ENCODE results near the gene FBXO17.

FBXO17 gene

GRCh38 chr19:38908911-38909310, 66.6 kb downstream of the FBXO17 start:
- no peak overlapping the region for H2AFZ ChIP-seq (ENCODE audit: low read length)
- H4K20me1 ChIP-seq (ENCODE audit: insufficient read depth, low read length): no peaks in the 10 kb centered on the region
- H3K79me2 ChIP-seq (ENCODE audit: insufficient read depth, low read length): no peaks in the 10 kb centered on the region
- TF ChIP-seq, protein P1, sequence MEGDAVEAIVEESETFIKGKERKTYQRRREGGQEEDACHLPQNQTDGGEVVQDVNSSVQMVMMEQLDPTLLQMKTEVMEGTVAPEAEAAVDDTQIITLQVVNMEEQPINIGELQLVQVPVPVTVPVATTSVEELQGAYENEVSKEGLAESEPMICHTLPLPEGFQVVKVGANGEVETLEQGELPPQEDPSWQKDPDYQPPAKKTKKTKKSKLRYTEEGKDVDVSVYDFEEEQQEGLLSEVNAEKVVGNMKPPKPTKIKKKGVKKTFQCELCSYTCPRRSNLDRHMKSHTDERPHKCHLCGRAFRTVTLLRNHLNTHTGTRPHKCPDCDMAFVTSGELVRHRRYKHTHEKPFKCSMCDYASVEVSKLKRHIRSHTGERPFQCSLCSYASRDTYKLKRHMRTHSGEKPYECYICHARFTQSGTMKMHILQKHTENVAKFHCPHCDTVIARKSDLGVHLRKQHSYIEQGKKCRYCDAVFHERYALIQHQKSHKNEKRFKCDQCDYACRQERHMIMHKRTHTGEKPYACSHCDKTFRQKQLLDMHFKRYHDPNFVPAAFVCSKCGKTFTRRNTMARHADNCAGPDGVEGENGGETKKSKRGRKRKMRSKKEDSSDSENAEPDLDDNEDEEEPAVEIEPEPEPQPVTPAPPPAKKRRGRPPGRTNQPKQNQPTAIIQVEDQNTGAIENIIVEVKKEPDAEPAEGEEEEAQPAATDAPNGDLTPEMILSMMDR (IDR thresholded peaks at IDR 0.05; ENCODE audit: low read length): no peak
- no peak for TF ChIP-seq EZH2 (IDR thresholded peaks at IDR 0.05; ENCODE audit: borderline replicate concordance, low read length)
- H3K9me3 ChIP-seq (ENCODE audit: low read length): no peaks in the 10 kb centered on the region
- H3K27ac ChIP-seq (ENCODE audit: low read depth, low read length, poor library complexity, severe bottlenecking): no peak overlapping the region
- H3K27me3 ChIP-seq (ENCODE audit: insufficient read depth, low read length): no peaks in the 10 kb centered on the region
- peaks cover 45% of the 10 kb centered on the region for H3K36me3 ChIP-seq (ENCODE audit: insufficient read depth, low read length)
- H3K9me2 ChIP-seq (ENCODE audit: low read depth, low read length): no peaks in the 10 kb centered on the region
- no peak overlapping the region for H3K9ac ChIP-seq (ENCODE audit: low read length)
- H3F3A ChIP-seq (ENCODE audit: insufficient read depth, low read length): no peaks in the 10 kb centered on the region
- no peak overlapping the region for H3K4me2 ChIP-seq (ENCODE audit: low read length)
- H3K4me3 ChIP-seq (ENCODE audit: low read depth, low read length, poor library complexity, severe bottlenecking): no peak overlapping the region
- no peaks in the 10 kb centered on the region for H3K4me1 ChIP-seq (ENCODE audit: insufficient read depth, low read length, severe bottlenecking)

GRCh38 chr19:38907670-38908069, 67.9 kb downstream of the FBXO17 start:
- Histone ChIP-seq H3K4me3 (ENCODE audit: low read depth, low read length, poor library complexity, severe bottlenecking) (no peak overlapping the region), H3K9me2 (ENCODE audit: low read depth, low read length) (no peaks in the 10 kb centered on the region), H3F3A (ENCODE audit: insufficient read depth, low read length) (no peaks in the 10 kb centered on the region), H2AFZ (ENCODE audit: low read length) (no peak overlapping the region), H3K27me3 (ENCODE audit: insufficient read depth, low read length) (no peaks in the 10 kb centered on the region), H3K4me1 (ENCODE audit: insufficient read depth, low read length, severe bottlenecking) (no peaks in the 10 kb centered on the region), H3K79me2 (ENCODE audit: insufficient read depth, low read length) (no peaks in the 10 kb centered on the region), H4K20me1 (ENCODE audit: insufficient read depth, low read length) (no peaks in the 10 kb centered on the region), H3K9ac (ENCODE audit: low read length) (no peak overlapping the region), H3K27ac (ENCODE audit: low read depth, low read length, poor library complexity, severe bottlenecking) (no peak overlapping the region), H3K9me3 (ENCODE audit: low read length) (no peaks in the 10 kb centered on the region), H3K4me2 (ENCODE audit: low read length) (no peak overlapping the region), H3K36me3 (ENCODE audit: insufficient read depth, low read length) (peaks cover 45% of the 10 kb centered on the region)
- TF ChIP-seq, protein P1 (IDR thresholded peaks at IDR 0.05; ENCODE audit: low read length): no peak
- TF ChIP-seq EZH2 (IDR thresholded peaks at IDR 0.05; ENCODE audit: borderline replicate concordance, low read length): no peak

DNA sequence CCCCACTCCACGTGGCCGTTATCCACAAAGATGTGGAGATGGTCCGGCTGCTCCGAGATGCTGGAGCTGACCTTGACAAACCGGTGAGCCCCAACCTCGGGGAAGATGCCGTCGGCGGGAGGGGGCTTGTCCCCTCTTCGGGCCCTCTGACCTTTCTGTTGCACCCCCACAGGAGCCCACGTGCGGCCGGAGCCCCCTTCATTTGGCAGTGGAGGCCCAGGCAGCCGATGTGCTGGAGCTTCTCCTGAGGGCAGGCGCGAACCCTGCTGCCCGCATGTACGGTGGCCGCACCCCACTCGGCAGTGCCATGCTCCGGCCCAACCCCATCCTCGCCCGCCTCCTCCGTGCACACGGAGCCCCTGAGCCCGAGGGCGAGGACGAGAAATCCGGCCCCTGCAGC, 68.3 kb downstream of the FBXO17 start:
- Histone ChIP-seq H3K4me1 (ENCODE audit: insufficient read depth, low read length, severe bottlenecking) (no peaks in the 10 kb centered on the region), H4K20me1 (ENCODE audit: insufficient read depth, low read length) (no peaks in the 10 kb centered on the region), H3F3A (ENCODE audit: insufficient read depth, low read length) (no peaks in the 10 kb centered on the region), H3K9ac (ENCODE audit: low read length) (no peak overlapping the region), H3K9me3 (ENCODE audit: low read length) (no peaks in the 10 kb centered on the region), H2AFZ (ENCODE audit: low read length) (no peak overlapping the region), H3K4me2 (ENCODE audit: low read length) (no peak overlapping the region), H3K79me2 (ENCODE audit: insufficient read depth, low read length) (no peaks in the 10 kb centered on the region), H3K27ac (ENCODE audit: low read depth, low read length, poor library complexity, severe bottlenecking) (no peak overlapping the region), H3K4me3 (ENCODE audit: low read depth, low read length, poor library complexity, severe bottlenecking) (no peak overlapping the region), H3K9me2 (ENCODE audit: low read depth, low read length) (no peaks in the 10 kb centered on the region), H3K36me3 (ENCODE audit: insufficient read depth, low read length) (peaks cover 45% of the 10 kb centered on the region), H3K27me3 (ENCODE audit: insufficient read depth, low read length) (no peaks in the 10 kb centered on the region)
- TF ChIP-seq EZH2 (IDR thresholded peaks at IDR 0.05; ENCODE audit: borderline replicate concordance, low read length): no peak

DNA sequence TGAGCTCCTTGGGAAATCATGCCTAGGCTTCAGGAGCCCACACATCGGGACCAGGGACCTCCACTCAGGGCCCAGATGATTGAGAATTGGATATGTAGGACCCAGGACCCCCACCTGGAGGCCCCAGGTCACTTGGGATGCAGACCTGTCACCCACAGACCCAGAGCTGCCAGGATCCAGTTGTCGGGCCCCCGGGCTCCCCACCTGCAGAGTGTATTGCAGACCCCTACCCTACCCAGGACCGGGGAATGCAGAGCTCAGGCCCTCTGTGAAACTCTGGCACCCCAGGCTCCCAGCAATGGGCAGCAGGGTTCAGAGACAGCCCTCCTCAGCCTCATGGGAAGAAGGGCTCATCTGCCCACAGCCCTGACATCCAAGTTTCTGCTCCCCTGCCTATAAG, 69.9 kb downstream of the FBXO17 start:
- Histone ChIP-seq H3K4me3 (ENCODE audit: low read depth, low read length, poor library complexity, severe bottlenecking) (no peak overlapping the region), H4K20me1 (ENCODE audit: insufficient read depth, low read length) (no peaks in the 10 kb centered on the region), H3K9me2 (ENCODE audit: low read depth, low read length) (no peaks in the 10 kb centered on the region), H3F3A (ENCODE audit: insufficient read depth, low read length) (no peaks in the 10 kb centered on the region), H3K9me3 (ENCODE audit: low read length) (no peaks in the 10 kb centered on the region), H3K9ac (ENCODE audit: low read length) (no peak overlapping the region), H3K36me3 (ENCODE audit: insufficient read depth, low read length) (peaks cover 51% of the 10 kb centered on the region), H3K4me1 (ENCODE audit: insufficient read depth, low read length, severe bottlenecking) (peaks cover 4% of the 10 kb centered on the region), H3K79me2 (ENCODE audit: insufficient read depth, low read length) (peaks cover 12% of the 10 kb centered on the region), H3K4me2 (ENCODE audit: low read length) (no peak overlapping the region), H2AFZ (ENCODE audit: low read length) (no peak overlapping the region), H3K27me3 (ENCODE audit: insufficient read depth, low read length) (no peaks in the 10 kb centered on the region), H3K27ac (ENCODE audit: low read depth, low read length, poor library complexity, severe bottlenecking) (no peak overlapping the region)
- no peak for TF ChIP-seq EZH2 (IDR thresholded peaks at IDR 0.05; ENCODE audit: borderline replicate concordance, low read length)
- TF ChIP-seq, protein P1 (IDR thresholded peaks at IDR 0.05; ENCODE audit: low read length): no peak

Measured in OCI-LY1 (cell line).